Gastrocnemius medialis (tissue), 4 donors: ENCODE data around the gene NQO2.

ENCODE experiments used
- CTCF ChIP-seq, 5 experiments: fragments of 450-650 bp in 3 of 5; fragments of 200-600 bp in 2 of 5; sonication (generic) in 2 of 5; IDR thresholded peaks in 4 of 5; conservative IDR thresholded peaks in 1 of 5; 1 replicate in 4 of 5; 2 replicates in 1 of 5; pipeline ENCODE4 v1.5.1; 2016 to 2019; ENCODE audit warnings: antibody characterized with exemption in 5 of 5, mild to moderate bottlenecking in 3 of 5, moderate library complexity in 3 of 5
- POLR2A ChIP-seq, 2 donors: fragments of 450-650 bp; IDR thresholded peaks; one replicate each; pipeline ENCODE4 v1.6.1; 2017; ENCODE audit warnings: antibody characterized with exemption in 2 of 2, mild to moderate bottlenecking in 2 of 2, moderate library complexity in 2 of 2

- TF ChIP-seq CTCF (IDR thresholded peaks at IDR 0.05 in 4 of 5, conservative IDR thresholded peaks at IDR 0.05 in 1 of 5) = no peak
- no peak for TF ChIP-seq POLR2A (IDR thresholded peaks at IDR 0.05)
Measured at GRCh38 chr6:3009930-3010329, 10.2 kb downstream of the NQO2 start.
